K562 (cell line): Measurements from ENCODE around the gene CCNDBP1. TPM values are rescaled to one million over a fixed set of nuclear protein-coding genes. Genes with fewer than 3 reads are reported as not detected.

Source experiments
- ATAC-seq: fragments of 200-7000 bp; cut with Tn5 transposase; 3 replicates; pipeline ENCODE4 v1.9.1; 2020; ENCODE audit warnings: moderate library complexity
- BruUV-seq: library from RNA; stranded (reverse); fragments of 400-500 nt; replicated peaks from 2 replicates; lab custom pipeline; 2021; lab: Mats Ljungman, UMichigan
- CTCF ChIA-PET: fragments of 300-600 bp; formaldehyde crosslinking; extraction: SDS; loops from one replicate; lab custom pipeline; 2021; ENCODE audit warnings: low intra/inter-chr PET ratio; lab: Yijun Ruan, JAX
- POLR2A ChIA-PET: fragments of 300-600, 350-650 bp; sonication (Branson Sonifier 250); formaldehyde crosslinking; extraction: SDS; loops from one replicate; lab custom pipeline; 2021; ENCODE audit warnings: antibody characterized with exemption, inconsistent platforms; lab: Yijun Ruan, JAX
- DNase-seq, 4 experiments: peaks; one replicate each; pipeline versions ENCODE4 v3.0.0 to v3.0.0-alpha.2; 2011 to 2018; ENCODE audit warnings: low spot score in 3 of 4, mixed read lengths in 3 of 4; ENCODE audit errors: extremely low read depth in 1 of 4
- FAIRE-seq: peaks from 2 replicates; lab custom pipeline; 2011; peaks lifted over from hg19 to GRCh38; lab: Jason Lieb, UNC
- H2AFZ ChIP-seq: 2 replicates; pipeline ENCODE4 v1.6.0; 2011; ENCODE audit warnings: low read depth, low read length, control low read depth, inconsistent platforms
- H3K27ac ChIP-seq: fragments of 200-600 bp; 3 replicates; pipeline ENCODE4 v1.8.0; 2011; ENCODE audit warnings: low read depth, mild to moderate bottlenecking, control low read depth, inconsistent platforms, low read length, moderate library complexity, mixed read lengths; ENCODE audit errors: extremely low read depth
- H3K27me3 ChIP-seq, 2 experiments: fragments of 300-600 bp in 1 of 2; 2 replicates in 1 of 2; 3 replicates in 1 of 2; pipeline versions ENCODE4 v1.6.0 to v1.8.0; 2011; ENCODE audit warnings: inconsistent platforms in 2 of 2, low read length in 2 of 2, mild to moderate bottlenecking in 1 of 2, mixed read lengths in 1 of 2, moderate library complexity in 1 of 2; ENCODE audit not compliant: control insufficient read depth in 2 of 2, insufficient read depth in 2 of 2
- H3K36me3 ChIP-seq: fragments of 300-600 bp; 3 replicates; pipeline ENCODE4 v1.8.0; 2011; ENCODE audit warnings: mild to moderate bottlenecking, low read length, inconsistent platforms; ENCODE audit not compliant: control insufficient read depth, insufficient read depth
- H3K4me1 ChIP-seq, 2 experiments: fragments of 200-600 bp in 1 of 2; replicated peaks in 1 of 2; 2 replicates in 1 of 2; 3 replicates in 1 of 2; pipeline versions ENCODE4 v1.5.1 to v1.8.0; 2011; ENCODE audit warnings: inconsistent platforms in 2 of 2, low read length in 2 of 2, mild to moderate bottlenecking in 1 of 2, mixed read lengths in 1 of 2, moderate library complexity in 1 of 2; ENCODE audit not compliant: control insufficient read depth in 2 of 2, insufficient read depth in 2 of 2
- H3K4me2 ChIP-seq: 2 replicates; pipeline ENCODE4 v1.6.1; 2011; ENCODE audit warnings: low read length, control low read depth, inconsistent platforms, mixed read lengths; ENCODE audit not compliant: insufficient read depth
- H3K4me3 ChIP-seq: fragments of 200-600 bp; sonication (generic), shearing (Covaris generic); 2 replicates; pipeline ENCODE4 v1.5.1; 2016; ENCODE audit warnings: control low read depth, inconsistent platforms
- H3K79me2 ChIP-seq: fragments of 200-600 bp; 3 replicates; pipeline ENCODE4 v1.8.0; 2011; ENCODE audit warnings: low read length, inconsistent platforms; ENCODE audit not compliant: control insufficient read depth, insufficient read depth
- H3K9ac ChIP-seq, 2 experiments: 2 replicates each; pipeline versions ENCODE4 v1.6.0 to v1.6.1; 2011; ENCODE audit warnings: low read depth in 2 of 2, low read length in 2 of 2, control low read depth in 1 of 2, inconsistent platforms in 1 of 2, mild to moderate bottlenecking in 1 of 2, mixed read lengths in 1 of 2; ENCODE audit not compliant: insufficient read depth in 1 of 2
- H3K9me1 ChIP-seq: one replicate; pipeline ENCODE4 v1.6.0; 2011; ENCODE audit warnings: inconsistent platforms, mild to moderate bottlenecking, low read length, moderate library complexity; ENCODE audit not compliant: control insufficient read depth, insufficient read depth
- H3K9me3 ChIP-seq: replicated peaks from 2 replicates; pipeline ENCODE4 v1.5.1; 2011; ENCODE audit warnings: low read depth, low read length, inconsistent platforms; ENCODE audit not compliant: control insufficient read depth, insufficient read depth
- H4K20me1 ChIP-seq: replicated peaks from 2 replicates; pipeline ENCODE4 v1.6.1; 2011; ENCODE audit warnings: low read length, inconsistent platforms, mixed read lengths; ENCODE audit not compliant: control insufficient read depth, insufficient read depth
- SLC30A9 ChIP-seq: fragments of 250-450 bp; sonication (Bioruptor Pico); IDR thresholded peaks from 2 replicates; pipeline ENCODE4 v1.8.0; 2022; ENCODE audit warnings: mild to moderate bottlenecking, moderate library complexity
- SP2 ChIP-seq: IDR thresholded peaks from 2 replicates; pipeline ENCODE4 v1.6.1; 2011; ENCODE audit warnings: mild to moderate bottlenecking, low read depth, low read length, moderate library complexity; ENCODE audit not compliant: poor library complexity, severe bottlenecking; ENCODE audit errors: extremely low read depth
- ZNF76 ChIP-seq: fragments of 250-450 bp; sonication (Bioruptor Pico); IDR thresholded peaks from 2 replicates; pipeline ENCODE4 v1.4.0; 2020; ENCODE audit warnings: mild to moderate bottlenecking, moderate library complexity, borderline replicate concordance
- WGBS: fragments of 100-300 bp; shearing (Covaris generic); methylation state at CpG from one replicate; pipeline ENCODE4 v1.1.6; 2016; ENCODE audit warnings: low coverage, mixed read lengths; ENCODE audit not compliant: insufficient coverage; ENCODE audit errors: missing lambda C conversion rate; 5-methylcytosine and 5-hydroxymethylcytosine counted together
- in situ Hi-C: fragments of 300-500 bp; cut with MboI; formaldehyde crosslinking; loops from 4 replicates; pipeline ENCODE4 v1.15.0; 2018; ENCODE audit warnings: inconsistent platforms, mixed read lengths
- intact Hi-C: fragments of 100-400 bp; cut with micrococcal nuclease; formaldehyde crosslinking; loops from 2 replicates; pipeline ENCODE4 v1.14.2; 2022
- polyA plus RNA-seq, 8 experiments: library from polyadenylated mRNA; depleted of rRNA in 4 of 8; stranded (reverse) in 5 of 8; unstranded in 3 of 8; fragments of >200 nt; fragmentation: Nextera tagmentation in 2 of 8; fragmentation: Illumina TruSeq in 1 of 8; extraction: Ambion mirVana in 2 of 8; extraction: Trizol in 1 of 8; gene quantifications; 2 replicates each; pipeline versions ENCODE4 v1.2.1 to v1.2.3, GENCODE V29; 2011 to 2014; ENCODE audit warnings: inconsistent platforms in 1 of 8, missing spikeins in 1 of 8
- total RNA-seq, 7 experiments: library from RNA; depleted of rRNA in 6 of 7; stranded (reverse); fragments of >200 nt in 6 of 7; fragmentation: Illumina TruSeq in 2 of 7; extraction: Trizol in 2 of 7; gene quantifications; 2 replicates each; pipeline versions ENCODE4 v1.2.1 to v1.2.3, GENCODE V29; 2011 to 2021; ENCODE audit warnings: low replicate concordance in 1 of 7
- TF ChIP-seq, protein P1 (sequence below): fragments of 450-650 bp; IDR thresholded peaks from 2 replicates; pipeline ENCODE4 v1.6.1; 2016

The CCNDBP1 gene
- total and polyA plus RNA-seq, 9 of the 15 experiments (the other 6 are each of a cell fraction or from before 2014, with no cell fraction given): 37.0 to 111 (median 55.5) TPM

DNA sequence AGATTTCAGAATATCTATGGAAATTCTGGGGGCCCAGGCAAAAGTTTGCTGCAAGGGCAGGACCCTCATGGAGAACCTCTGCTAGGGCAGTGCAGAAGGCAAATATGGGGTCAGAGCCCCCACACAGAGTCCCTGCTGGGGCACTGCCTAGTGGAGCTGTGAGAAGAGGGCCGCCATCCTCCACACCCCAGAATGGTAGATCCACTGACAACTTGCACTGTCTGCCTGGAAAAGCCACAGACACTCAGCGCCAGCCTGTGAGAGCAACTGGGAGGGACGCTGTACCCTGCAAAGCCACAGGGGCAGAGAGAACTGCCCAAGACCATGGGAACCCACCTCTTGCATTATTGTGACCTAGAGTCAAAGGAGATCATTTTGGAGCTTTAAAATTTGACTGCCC, 13.8 kb downstream of the CCNDBP1 start (continued):
- TF ChIP-seq SP2: no peak
- TF ChIP-seq, protein P1, sequence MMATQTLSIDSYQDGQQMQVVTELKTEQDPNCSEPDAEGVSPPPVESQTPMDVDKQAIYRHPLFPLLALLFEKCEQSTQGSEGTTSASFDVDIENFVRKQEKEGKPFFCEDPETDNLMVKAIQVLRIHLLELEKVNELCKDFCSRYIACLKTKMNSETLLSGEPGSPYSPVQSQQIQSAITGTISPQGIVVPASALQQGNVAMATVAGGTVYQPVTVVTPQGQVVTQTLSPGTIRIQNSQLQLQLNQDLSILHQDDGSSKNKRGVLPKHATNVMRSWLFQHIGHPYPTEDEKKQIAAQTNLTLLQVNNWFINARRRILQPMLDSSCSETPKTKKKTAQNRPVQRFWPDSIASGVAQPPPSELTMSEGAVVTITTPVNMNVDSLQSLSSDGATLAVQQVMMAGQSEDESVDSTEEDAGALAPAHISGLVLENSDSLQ: no peak

DNA sequence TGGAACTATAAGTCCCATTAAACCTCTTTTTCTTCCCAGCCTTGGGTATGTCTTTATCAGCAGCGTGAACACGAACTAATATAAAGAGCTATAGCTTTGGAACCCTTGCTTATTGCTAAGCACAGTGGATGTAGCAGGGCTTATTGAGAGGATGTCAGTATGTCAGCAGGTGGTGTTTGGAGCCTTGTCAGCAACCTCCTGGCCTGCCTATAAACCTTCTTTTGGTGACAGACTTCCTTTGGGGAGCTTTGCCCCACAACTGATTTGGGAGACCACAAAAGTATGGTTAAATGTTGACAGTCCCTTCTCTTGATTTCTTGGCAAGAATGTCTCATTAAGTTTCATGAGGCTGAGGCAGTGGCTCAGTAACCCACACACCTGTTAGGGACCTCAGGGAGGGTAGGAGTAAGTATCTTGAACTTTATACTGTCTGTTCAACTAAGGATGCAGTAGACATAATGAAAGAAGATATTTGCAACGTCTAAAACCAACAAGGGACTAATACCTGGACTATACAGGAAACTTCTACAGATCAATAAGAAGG, 14.8 kb downstream of the CCNDBP1 start:
- Histone ChIP-seq H3K79me2 (no peaks in the 10 kb centered on the region), H3K9me3 (peaks cover 2% of the 10 kb centered on the region; the same call in 1 of the 2 replicates), H3K36me3 (peaks cover 17% of the 10 kb centered on the region; the same call in 2 of the 3 replicates), H3K4me2 (no peak overlapping the region), H3K27me3 (no peaks in the 10 kb centered on the region), H2AFZ (no peak overlapping the region), H4K20me1 (no peaks in the 10 kb centered on the region), H3K4me3 (no peak overlapping the region), H3K9ac (no peak overlapping the region), H3K9me1 (no peaks in the 10 kb centered on the region), H3K27ac (no peak overlapping the region), H3K4me1 (no peaks in the 10 kb centered on the region)
- intact Hi-C loops (no loop called here), in situ Hi-C loops (loop anchor here (5.0 kb wide), 1 partner anchor 488 kb away; no protein-coding TSS in a partner anchor)
- DNase-seq: no peak
- 12% methylated on average over 3 of the region's 3 CpGs for WGBS
- CTCF ChIA-PET: interaction anchor here (0.6 kb wide), 1 partner anchor 98 kb away, joined by 3 read pairs; no protein-coding TSS in a partner anchor
- ATAC-seq: no peak
- BruUV-seq: no TSS peak
- no peak for FAIRE-seq
- POLR2A ChIA-PET: interaction anchor here (0.6 to 1.2 kb wide), 5 partner anchors 10 to 465 kb away, joined by 3 to 4 read pairs (median 3); no protein-coding TSS in a partner anchor
- no peak for TF ChIP-seq ZNF76
- TF ChIP-seq SLC30A9 (CRISPR knock-in tag): no peak
